Peyer's patch (tissue), 4 donors: ENCODE data around the gene CYP20A1. TPM values are rescaled to one million over a fixed set of nuclear protein-coding genes. Genes with fewer than 3 reads are reported as not detected.
A peak's percentile ranks its signal among the peaks of the same experiment; 100 is the strongest.

Experiments
- DNase-seq, 3 donors: peaks; one replicate each; pipeline ENCODE4 v3.0.0-alpha.2; 2017 to 2019
- H3K27ac ChIP-seq, 4 donors: fragments of 200-600 bp; sonication (generic); one replicate each; pipeline ENCODE4 v1.5.1; 2016 to 2019
- H3K27me3 ChIP-seq, 2 donors: fragments of 200-600 bp; sonication (generic); one replicate each; pipeline ENCODE4 v1.5.1; 2019
- H3K36me3 ChIP-seq, 3 donors: fragments of 200-600 bp; sonication (generic); one replicate each; pipeline ENCODE4 v1.5.1; 2016 to 2019
- H3K4me1 ChIP-seq, 4 donors: fragments of 200-600 bp; sonication (generic); one replicate each; pipeline ENCODE4 v1.5.1; 2016 to 2019
- H3K4me3 ChIP-seq, 4 donors: fragments of 200-600 bp; sonication (generic); 1 replicate in 3 of 4; 2 replicates in 1 of 4; pipeline ENCODE4 v1.5.1; 2016 to 2019; ENCODE audit warnings: mild to moderate bottlenecking in 1 of 4
- H3K9me3 ChIP-seq, 4 donors: fragments of 200-600 bp; sonication (generic); one replicate each; pipeline ENCODE4 v1.5.1; 2016 to 2019; ENCODE audit warnings: mild to moderate bottlenecking in 1 of 4
- CTCF ChIP-seq, 6 experiments: fragments of 450-650 bp in 4 of 6; fragments of 200-600 bp in 2 of 6; sonication (generic) in 1 of 6; IDR thresholded peaks; one replicate each; pipeline ENCODE4 v1.5.1; 2017 to 2019; ENCODE audit warnings: antibody characterized with exemption in 6 of 6, mild to moderate bottlenecking in 3 of 6, moderate library complexity in 1 of 6
- POLR2A ChIP-seq, 2 donors: fragments of 450-650 bp; IDR thresholded peaks; one replicate each; pipeline ENCODE4 v1.5.1; 2017; ENCODE audit warnings: antibody characterized with exemption in 2 of 2, mild to moderate bottlenecking in 2 of 2, moderate library complexity in 2 of 2
- total RNA-seq, 4 donors: library from RNA; depleted of rRNA; stranded (reverse); fragments of >200 nt; gene quantifications; one replicate each; pipeline ENCODE4 v1.1.0, GENCODE V29; 2016

The CYP20A1 gene
- total RNA-seq, 4 donors from 2014 or later = 21.4 to 32.2 (median 25.3) TPM

- Histone ChIP-seq H3K36me3 (peaks cover 0 to 9% (median 0%) of the 10 kb centered on the region in 3 donors), H3K9me3 (no peaks in the 10 kb centered on the region)
- TF ChIP-seq CTCF (IDR thresholded peaks at IDR 0.05) = no peak
- TF ChIP-seq POLR2A (IDR thresholded peaks at IDR 0.05) = no peak
Measured at GRCh38 chr2:203310688-203311436, 72.0 kb downstream of the CYP20A1 start.

GRCh38 chr2:203326356-203326755 is 87.5 kb downstream of the CYP20A1 start:
- Histone ChIP-seq H3K9me3 (no peaks in the 10 kb centered on the region), H3K36me3 (no peaks in the 10 kb centered on the region), H3K27me3 (no peaks in the 10 kb centered on the region), H3K27ac (no peak overlapping the region), H3K4me3 (no peak overlapping the region), H3K4me1 (peaks cover 0 to 18% (median 0%) of the 10 kb centered on the region in 4 donors)
- no peak for DNase-seq
- TF ChIP-seq CTCF (IDR thresholded peaks at IDR 0.05) (no peak), POLR2A (IDR thresholded peaks at IDR 0.05) (no peak)

More at GRCh38 chr2:203310688-203311436, 72.0 kb downstream of the CYP20A1 start:
- Histone ChIP-seq H3K4me1 (no peaks in the 10 kb centered on the region), H3K27me3 (no peaks in the 10 kb centered on the region), H3K4me3 (no peak overlapping the region), H3K27ac (no peak overlapping the region)
- DNase-seq = no peak

GRCh38 chr2:203327582-203327900 is 88.7 kb downstream of the CYP20A1 start:
- Histone ChIP-seq H3K36me3 (no peaks in the 10 kb centered on the region), H3K4me3 (peak overlapping the region; percentile 84 to 98 (median 94)), H3K27ac (peak overlapping the region; percentile 63 to 80 (median 76)), H3K27me3 (no peaks in the 10 kb centered on the region), H3K4me1 (peaks cover 0 to 18% (median 0%) of the 10 kb centered on the region in 4 donors), H3K9me3 (no peaks in the 10 kb centered on the region)
- TF ChIP-seq CTCF (IDR thresholded peaks at IDR 0.05) = no peak
- no peak for TF ChIP-seq POLR2A (IDR thresholded peaks at IDR 0.05)
- DNase-seq = no peak

GRCh38 chr2:203327901-203328759 is 89.3 kb downstream of the CYP20A1 start, which contains the start of gene ABI2:
TSS of gene ABI2 (plus strand) at chr2:203328394. CDS start at chr2:203328515, 121 bp downstream.
- TF ChIP-seq POLR2A (IDR thresholded peaks at IDR 0.05) (no peak), CTCF (IDR thresholded peaks at IDR 0.05) (no peak)

GRCh38 chr2:203328760-203329540 is 90.1 kb downstream of the CYP20A1 start:
- H3K27me3 ChIP-seq = no peaks in the 10 kb centered on the region
- TF ChIP-seq POLR2A (IDR thresholded peaks at IDR 0.05) (no peak), CTCF (IDR thresholded peaks at IDR 0.05) (no peak)
- peaks cover 0 to 18% (median 0%) of the 10 kb centered on the region in 4 donors for H3K4me1 ChIP-seq
- DNase-seq = peak; percentile 35 to 58 (median 57)
- no peaks in the 10 kb centered on the region for H3K9me3 ChIP-seq
- peak overlapping the region; percentile 63 to 80 (median 76) for H3K27ac ChIP-seq
- no peaks in the 10 kb centered on the region for H3K36me3 ChIP-seq
- peak overlapping the region; percentile 84 to 98 (median 94) for H3K4me3 ChIP-seq

More at GRCh38 chr2:203327901-203328759, 89.3 kb downstream of the CYP20A1 start, which contains the start of gene ABI2:
- no peaks in the 10 kb centered on the region for H3K27me3 ChIP-seq
- H3K9me3 ChIP-seq = no peaks in the 10 kb centered on the region
- H3K4me3 ChIP-seq = peak within 1 kb of the TSS; percentile 84 to 98 (median 94)
- H3K4me1 ChIP-seq = peaks cover 0 to 18% (median 0%) of the 10 kb centered on the region in 4 donors
- peak; percentile 69 to 85 (median 83) for DNase-seq
- no peaks in the 10 kb centered on the region for H3K36me3 ChIP-seq
- peak within 1 kb of the TSS; percentile 63 to 80 (median 76) for H3K27ac ChIP-seq
